GM12878 (cell line): ENCODE data around the gene FAF1. TPM values are rescaled to one million over a fixed set of nuclear protein-coding genes. Genes with fewer than 3 reads are reported as not detected.

Experiments
- ATAC-seq: fragments of 200-7000 bp; cut with Tn5 transposase; 3 replicates; pipeline ENCODE4 v1.9.1; 2020; ENCODE audit warnings: mild to moderate bottlenecking, moderate library complexity
- BruUV-seq: library from RNA; stranded (reverse); fragments of 400-500 nt; replicated peaks from 2 replicates; lab custom pipeline; 2021; lab: Mats Ljungman, UMichigan
- CTCF ChIA-PET: fragments of 300-600 bp; sonication (Branson Sonifier 250); formaldehyde crosslinking; extraction: SDS; loops from one replicate; lab custom pipeline; 2021; ENCODE audit warnings: inconsistent platforms; lab: Yijun Ruan, JAX
- POLR2A ChIA-PET: fragments of 350-600 bp; formaldehyde crosslinking; extraction: SDS; loops from one replicate; lab custom pipeline; 2021; ENCODE audit warnings: inconsistent platforms; lab: Charles Lee
- RAD21 ChIA-PET: fragments of 300-600 bp; sonication (Branson Sonifier 250); formaldehyde crosslinking; loops from one replicate; lab custom pipeline; 2023; ENCODE audit warnings: antibody characterized with exemption; ENCODE audit not compliant: unreplicated experiment; lab: Charles Lee
- SMC1A ChIA-PET: fragments of 300-600 bp; sonication (Branson Sonifier 250); formaldehyde crosslinking; loops from one replicate; lab custom pipeline; 2023; ENCODE audit not compliant: unreplicated experiment, uncharacterized antibody; lab: Charles Lee
- DNase-seq: peaks from one replicate; pipeline ENCODE4 v3.0.0-alpha.2; 2011; ENCODE audit warnings: low read depth, low spot score
- FAIRE-seq: peaks from 3 replicates; lab custom pipeline; 2011; peaks lifted over from hg19 to GRCh38; lab: Jason Lieb, UNC
- H2AFZ ChIP-seq: 2 replicates; pipeline ENCODE4 v1.6.0; 2011; ENCODE audit warnings: low read depth, low read length, control low read depth; ENCODE audit not compliant: control insufficient read depth
- H3K27ac ChIP-seq: 2 replicates; pipeline ENCODE4 v1.5.1; 2011; ENCODE audit warnings: control low read depth; ENCODE audit not compliant: control insufficient read depth, insufficient read depth
- H3K27me3 ChIP-seq, 2 experiments: replicated peaks in 1 of 2; 2 replicates each; pipeline versions ENCODE4 v1.6.0 to v1.6.1; 2011; ENCODE audit warnings: low read length in 1 of 2; ENCODE audit not compliant: control insufficient read depth in 2 of 2, insufficient read depth in 2 of 2
- H3K36me3 ChIP-seq, 2 experiments: 2 replicates each; pipeline ENCODE4 v1.5.1; 2011; ENCODE audit warnings: low read length in 1 of 2; ENCODE audit not compliant: control insufficient read depth in 2 of 2, insufficient read depth in 2 of 2
- H3K4me1 ChIP-seq: 2 replicates; pipeline ENCODE4 v1.6.1; 2011; ENCODE audit warnings: mild to moderate bottlenecking, low read length, moderate library complexity, mixed read lengths; ENCODE audit not compliant: control insufficient read depth, insufficient read depth
- H3K4me2 ChIP-seq: 2 replicates; pipeline ENCODE4 v1.6.0; 2011; ENCODE audit warnings: control low read depth; ENCODE audit not compliant: control insufficient read depth, insufficient read depth
- H3K4me3 ChIP-seq: fragments of 200-600 bp; sonication (generic); 2 replicates; pipeline ENCODE4 v1.5.1; 2016
- H3K79me2 ChIP-seq: 2 replicates; pipeline ENCODE4 v1.6.0; 2011; ENCODE audit warnings: low read length; ENCODE audit not compliant: control insufficient read depth, insufficient read depth
- H3K9ac ChIP-seq: 2 replicates; pipeline ENCODE4 v1.8.0; 2011; ENCODE audit warnings: low read length, control low read depth, mixed read lengths; ENCODE audit not compliant: control insufficient read depth, insufficient read depth
- H3K9me3 ChIP-seq: replicated peaks from 3 replicates; pipeline ENCODE4 v1.5.1; 2011; ENCODE audit warnings: mild to moderate bottlenecking, low read length; ENCODE audit not compliant: control insufficient read depth, insufficient read depth
- H4K20me1 ChIP-seq: 2 replicates; pipeline ENCODE4 v1.6.0; 2011; ENCODE audit not compliant: control insufficient read depth, insufficient read depth
- ATF3 ChIP-seq: IDR thresholded peaks from 2 replicates; pipeline ENCODE4 v1.6.1; 2011; ENCODE audit warnings: low read depth, mild to moderate bottlenecking, low read length, moderate library complexity, borderline replicate concordance; ENCODE audit errors: extremely low read depth
- BHLHE40 ChIP-seq, 2 experiments: fragments of 450-650 bp in 1 of 2; IDR thresholded peaks; 2 replicates each; pipeline ENCODE4 v1.6.1; 2011 to 2017; ENCODE audit warnings: low read depth in 2 of 2, borderline replicate concordance in 1 of 2, improper control_type of control experiment in 1 of 2, low read length in 1 of 2, mild to moderate bottlenecking in 1 of 2
- EZH2 ChIP-seq: IDR thresholded peaks from 2 replicates; pipeline ENCODE4 v1.6.1; 2012; ENCODE audit warnings: low read depth, mild to moderate bottlenecking, control low read depth, inconsistent platforms, low read length, borderline replicate concordance; ENCODE audit not compliant: control insufficient read depth
- FOXK2 ChIP-seq: fragments of 450-650 bp; IDR thresholded peaks from 2 replicates; pipeline ENCODE4 v1.6.1; 2017; ENCODE audit warnings: mild to moderate bottlenecking, moderate library complexity
- IKZF2 ChIP-seq, 2 experiments: fragments of 450-650 bp; IDR thresholded peaks; 2 replicates each; pipeline ENCODE4 v1.6.1; 2017; ENCODE audit warnings: mild to moderate bottlenecking in 2 of 2, moderate library complexity in 2 of 2
- RELB ChIP-seq: fragments of 450-650 bp; IDR thresholded peaks from 2 replicates; pipeline ENCODE4 v1.6.1; 2017; ENCODE audit warnings: low read depth, mild to moderate bottlenecking, moderate library complexity
- REST ChIP-seq: IDR thresholded peaks from 2 replicates; pipeline ENCODE4 v1.6.1; 2012; ENCODE audit warnings: mild to moderate bottlenecking, low read depth, low read length
- RFX5 ChIP-seq: IDR thresholded peaks from 2 replicates; pipeline ENCODE4 v1.6.1; 2011; ENCODE audit warnings: low read depth, low read length, improper control_type of control experiment
- TAF1 ChIP-seq: IDR thresholded peaks from 2 replicates; pipeline ENCODE4 v1.6.1; 2011; ENCODE audit warnings: mild to moderate bottlenecking, low read depth, low read length, borderline replicate concordance
- USF1 ChIP-seq: IDR thresholded peaks from 2 replicates; pipeline ENCODE4 v1.6.1; 2011; ENCODE audit warnings: borderline replicate concordance, low read depth, mild to moderate bottlenecking, moderate library complexity, mixed read lengths, low read length; ENCODE audit not compliant: insufficient read depth; ENCODE audit errors: extremely low read length
- WGBS: methylation state at CpG from one replicate; pipeline ENCODE4 v1.1.6; 2016; ENCODE audit warnings: low lambda C conversion rate; ENCODE audit not compliant: insufficient replicate concordance, insufficient coverage; ENCODE audit errors: missing lambda C conversion rate; 5-methylcytosine and 5-hydroxymethylcytosine counted together
- in situ Hi-C: fragments of 300-500 bp; cut with MboI; formaldehyde crosslinking; loops from 9 replicates; pipeline ENCODE4 v1.14.3; 2018; ENCODE audit warnings: mixed read lengths
- intact Hi-C: fragments of 100-400 bp; cut with micrococcal nuclease; formaldehyde crosslinking; loops from one replicate; pipeline ENCODE4 v1.14.2; 2022; ENCODE audit not compliant: unreplicated experiment
- polyA plus RNA-seq, 11 experiments: library from polyadenylated mRNA; depleted of rRNA in 4 of 11; unstranded in 6 of 11; stranded (reverse) in 5 of 11; fragments of >200 nt; fragmentation: Nextera tagmentation in 4 of 11; fragmentation: Illumina TruSeq in 1 of 11; extraction: Ambion mirVana in 4 of 11; extraction: Trizol in 1 of 11; gene quantifications; 1 replicate in 1 of 11; 2 replicates in 10 of 11; pipeline versions ENCODE4 v1.2.1 to v1.2.3, GENCODE V29; 2011 to 2016; ENCODE audit warnings: inconsistent platforms in 2 of 11, missing spikeins in 2 of 11, low read depth in 1 of 11
- total RNA-seq, 4 experiments: library from RNA; depleted of rRNA in 3 of 4; stranded (reverse); fragments of >200 nt in 3 of 4; fragmentation: Illumina TruSeq in 1 of 4; extraction: Trizol in 1 of 4; gene quantifications; 2 replicates each; pipeline versions ENCODE4 v1.2.1 to v1.2.3, GENCODE V29; 2013 to 2021

Gene FAF1
- total and polyA plus RNA-seq, 10 of the 15 experiments (the other 5 are each of a cell fraction or from before 2014, with no cell fraction given): 8.6 to 54.5 (median 23.7) TPM

GRCh38 chr1:50430010-50430405 is 530.1 kb downstream of the FAF1 start:
- H2AFZ ChIP-seq: no peak overlapping the region
- no peak overlapping the region for H3K27ac ChIP-seq
- H3K9me3 ChIP-seq: no peaks in the 10 kb centered on the region; the same call in 2 of the 3 replicates
- no peaks in the 10 kb centered on the region for H3K79me2 ChIP-seq
- in situ Hi-C loops: no loop called here
- ChIA-PET RAD21 (interaction anchor here (0.6 kb wide), 1 partner anchor 120 kb away, joined by 3 read pairs; no protein-coding TSS in a partner anchor), POLR2A (interaction anchor here (1.2 kb wide), 1 partner anchor 15 kb away, joined by 3 read pairs; no protein-coding TSS in a partner anchor), SMC1A (interaction anchor here (0.7 kb wide), 1 partner anchor 500 kb away, joined by 3 read pairs; no protein-coding TSS in a partner anchor), CTCF (interaction anchor here (1.1 kb wide), 1 partner anchor 346 kb away, joined by 5 read pairs; no protein-coding TSS in a partner anchor)
- WGBS: 43% methylated on average over 5 of the region's 5 CpGs
- H4K20me1 ChIP-seq: no peaks in the 10 kb centered on the region
- peaks cover 20 to 28% of the 10 kb centered on the region in 2 experiments for H3K27me3 ChIP-seq
- ATAC-seq (no peak), DNase-seq (no peak), FAIRE-seq (no peak)
- H3K4me3 ChIP-seq: no peak overlapping the region
- no TSS peak for BruUV-seq
- no peaks in the 10 kb centered on the region for H3K4me1 ChIP-seq
- H3K36me3 ChIP-seq: no peaks in the 10 kb centered on the region
- intact Hi-C loops: no loop called here
- no peak overlapping the region for H3K9ac ChIP-seq
- TF ChIP-seq BHLHE40 (IDR thresholded peaks at IDR 0.05; ENCODE audit: borderline replicate concordance in 1 of 2, low read depth in 2 of 2, low read length in 1 of 2) (no peak), IKZF2 (IDR thresholded peaks at IDR 0.05) (no peak), FOXK2 (no peak), EZH2 (no peak), USF1 (no peak), RFX5 (no peak), REST (no peak), TAF1 (no peak), ATF3 (no peak), RELB (no peak)
- no peak overlapping the region for H3K4me2 ChIP-seq
